Measurements from ENCODE around the gene TIMM17A.
"Not testable (repeated sequence)": the region's sequence is repeated elsewhere in the genome, so short reads cannot be mapped to it uniquely, and the experiment has no call there.

Gene TIMM17A

DNA sequence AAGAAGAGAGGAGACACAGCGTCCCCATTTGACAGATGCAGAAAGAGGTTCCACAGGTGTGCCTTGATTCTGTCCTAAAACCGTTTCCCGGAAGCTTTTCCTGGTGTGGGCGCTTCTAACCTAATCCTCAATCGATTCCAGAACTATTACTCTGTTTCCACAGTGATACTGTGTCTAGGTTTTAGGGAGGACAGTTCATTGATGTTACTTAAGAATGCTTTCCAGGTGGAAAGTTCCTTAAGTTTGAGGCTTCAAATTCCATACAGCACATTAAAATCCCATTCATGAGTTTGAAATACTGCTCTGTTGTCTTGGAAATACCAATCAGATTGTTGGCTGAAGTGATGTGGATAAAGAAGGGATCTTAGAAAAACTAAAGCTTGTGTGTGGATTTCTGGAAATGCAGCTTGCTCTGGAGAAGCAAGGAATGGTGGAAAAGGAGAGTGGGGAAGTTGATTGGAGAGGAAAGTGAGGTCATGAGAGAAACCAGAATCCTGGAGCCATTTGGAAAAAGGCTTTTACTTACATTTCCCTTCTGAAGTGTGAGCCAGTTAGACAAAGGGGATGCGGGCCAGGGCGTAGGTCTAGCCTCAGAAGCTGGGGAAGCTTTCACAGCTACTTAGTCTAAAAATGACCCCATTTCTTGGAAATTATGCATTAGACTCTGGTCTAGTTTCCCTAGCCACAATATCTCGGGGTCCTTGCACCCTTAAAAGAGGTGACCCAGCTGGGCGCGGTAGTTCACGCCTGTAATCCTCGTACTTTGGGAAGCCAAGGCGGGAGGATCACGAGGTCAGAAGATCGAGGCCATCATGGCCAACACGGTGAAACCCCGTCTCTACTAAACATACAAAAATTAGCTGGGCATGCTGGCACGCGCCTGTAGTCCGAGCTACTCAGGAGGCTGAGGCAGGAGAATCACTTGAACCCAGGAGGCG is 61.8 kb downstream of the TIMM17A start:
- no peak for FAIRE-seq

DNA sequence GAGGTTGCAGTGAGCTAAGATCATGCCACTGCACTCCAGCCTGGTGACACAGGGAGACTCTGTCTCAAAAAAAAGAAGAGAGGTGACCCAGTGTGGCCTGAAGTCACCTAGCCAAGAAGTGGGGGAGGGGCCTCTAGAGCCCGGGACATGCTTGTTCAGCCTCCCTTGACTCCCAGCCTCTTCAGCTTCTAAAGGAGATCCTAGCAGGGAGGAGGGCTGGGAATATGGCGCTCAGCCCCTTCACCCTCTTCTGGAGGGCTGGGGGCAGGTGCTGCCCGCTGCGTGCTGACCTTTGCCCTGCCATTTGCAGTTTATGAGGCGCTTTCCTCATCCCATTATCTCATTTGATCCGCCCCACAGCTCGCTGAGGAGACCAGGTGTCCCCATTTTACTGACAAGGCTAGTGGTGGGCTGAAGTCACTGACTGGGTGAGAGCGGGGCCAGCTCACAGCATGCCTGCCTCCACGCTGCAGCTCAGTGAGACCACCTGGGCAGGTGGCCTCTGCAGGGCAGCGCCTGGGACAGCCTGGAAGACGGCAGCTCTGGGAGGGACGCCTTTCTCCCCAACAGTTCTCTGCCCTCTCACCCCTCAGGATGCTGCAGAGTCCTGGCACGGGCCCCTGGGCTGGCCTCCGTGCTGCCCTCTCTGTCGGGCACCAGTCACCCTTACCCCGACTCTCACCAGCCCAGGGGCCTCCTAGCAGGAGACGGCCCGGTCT is 62.6 kb downstream of the TIMM17A start:
- no peak for FAIRE-seq

DNA sequence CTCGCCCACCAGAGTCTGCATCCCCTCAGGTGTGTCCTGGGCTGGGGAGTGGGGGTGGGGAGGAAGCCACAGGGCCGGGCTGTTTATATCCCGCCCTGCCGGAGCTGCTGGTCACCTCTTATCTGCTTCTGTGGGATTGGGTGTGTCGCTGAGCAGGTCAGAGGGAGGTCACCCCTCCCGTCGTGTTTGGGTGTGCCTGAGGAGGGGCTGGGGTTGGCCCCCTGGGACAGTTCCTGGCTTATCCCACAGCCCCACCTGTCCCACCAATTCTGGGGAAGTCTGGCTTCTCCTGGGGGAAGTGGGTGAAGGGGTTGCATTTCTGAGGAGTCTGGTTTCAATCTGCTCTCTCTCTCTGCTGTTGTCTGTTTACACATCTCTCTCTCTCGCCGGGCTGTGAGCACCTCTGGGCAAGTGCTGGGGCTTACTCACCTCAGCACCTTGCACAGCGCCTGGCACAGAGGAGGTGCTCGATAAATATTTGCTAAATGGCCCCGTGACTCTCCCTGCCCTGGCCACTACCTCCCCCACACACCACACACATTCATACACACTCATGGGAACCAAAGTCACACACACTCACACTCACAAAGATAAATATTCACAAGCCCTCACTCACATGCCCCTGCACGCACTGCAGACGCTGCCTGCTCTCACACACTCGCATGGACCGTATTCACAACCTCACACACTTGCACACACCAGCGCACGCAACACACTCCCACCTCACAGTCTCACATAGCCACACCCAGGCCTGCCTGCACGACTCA is 63.3 kb downstream of the TIMM17A start:
- FAIRE-seq = no peak

DNA sequence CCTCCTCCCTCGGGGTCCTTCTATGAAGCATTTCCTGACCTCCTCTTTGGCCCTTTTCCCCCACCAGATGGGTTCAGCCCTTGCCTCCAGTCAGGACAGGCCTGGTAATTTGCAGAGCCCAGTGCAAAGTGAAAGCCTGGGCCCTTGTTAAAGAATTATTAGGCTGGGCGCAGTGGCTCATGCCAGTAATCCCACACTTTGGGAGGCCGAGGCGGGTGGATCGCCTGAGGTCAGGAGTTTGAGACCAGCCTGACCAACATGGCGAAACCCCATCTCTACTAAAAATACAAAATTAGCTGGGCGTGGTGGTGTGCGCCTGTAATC is 63.9 kb downstream of the TIMM17A start:
- not testable (repeated sequence) for FAIRE-seq

All from A204.1 (cell line).